ENCODE measurements around the gene ECE2.

DNA sequence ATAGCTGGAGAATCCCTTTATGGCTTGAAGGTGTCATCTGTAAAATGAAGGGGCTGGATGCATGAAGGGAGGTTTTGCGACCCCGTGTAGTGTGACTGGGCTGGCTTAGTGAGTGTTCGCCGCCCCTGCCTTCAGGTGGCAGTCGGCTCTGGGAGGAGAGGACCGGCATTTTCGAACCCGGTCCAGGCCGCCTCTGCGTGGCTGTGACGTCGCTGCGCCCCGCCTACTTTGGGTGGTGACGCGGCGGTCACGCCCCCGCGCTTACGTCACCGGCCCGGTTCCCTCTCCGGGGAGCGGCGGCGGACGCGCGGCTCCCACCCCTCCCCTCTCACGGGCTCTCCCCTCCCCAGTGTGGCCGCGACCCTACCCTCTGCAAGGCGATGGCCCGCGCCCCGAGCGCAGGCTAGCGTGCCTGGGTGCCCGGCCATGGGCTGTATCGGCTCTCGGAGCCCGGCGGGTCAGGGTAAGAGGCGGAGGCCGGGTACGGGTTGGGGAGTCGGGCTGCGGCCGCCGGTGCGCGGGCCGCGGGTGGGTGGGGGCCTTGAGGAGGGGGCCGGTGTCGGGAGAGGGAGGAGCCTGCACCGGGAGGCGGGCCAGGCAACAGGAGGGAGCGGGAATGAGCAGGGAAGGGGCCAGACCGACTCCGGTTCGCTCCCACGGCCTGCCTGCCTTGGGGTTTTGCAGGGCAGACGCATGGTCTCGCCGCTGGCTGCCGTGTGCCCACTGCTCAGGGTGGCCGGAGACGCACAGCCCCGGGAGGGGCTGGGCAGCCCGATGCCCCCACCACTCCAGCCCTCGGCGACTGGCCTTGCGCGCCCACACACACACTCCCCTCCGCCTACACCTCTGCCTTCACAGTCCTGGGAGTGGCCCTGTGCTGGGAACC lies 60.1 kb downstream of the ECE2 start:
- TF ChIP-seq POLR2AphosphoS5 (IDR thresholded peaks at IDR 0.05): peak in 2 of 3 donors; percentile 60 to 93
- TF ChIP-seq, protein P1, sequence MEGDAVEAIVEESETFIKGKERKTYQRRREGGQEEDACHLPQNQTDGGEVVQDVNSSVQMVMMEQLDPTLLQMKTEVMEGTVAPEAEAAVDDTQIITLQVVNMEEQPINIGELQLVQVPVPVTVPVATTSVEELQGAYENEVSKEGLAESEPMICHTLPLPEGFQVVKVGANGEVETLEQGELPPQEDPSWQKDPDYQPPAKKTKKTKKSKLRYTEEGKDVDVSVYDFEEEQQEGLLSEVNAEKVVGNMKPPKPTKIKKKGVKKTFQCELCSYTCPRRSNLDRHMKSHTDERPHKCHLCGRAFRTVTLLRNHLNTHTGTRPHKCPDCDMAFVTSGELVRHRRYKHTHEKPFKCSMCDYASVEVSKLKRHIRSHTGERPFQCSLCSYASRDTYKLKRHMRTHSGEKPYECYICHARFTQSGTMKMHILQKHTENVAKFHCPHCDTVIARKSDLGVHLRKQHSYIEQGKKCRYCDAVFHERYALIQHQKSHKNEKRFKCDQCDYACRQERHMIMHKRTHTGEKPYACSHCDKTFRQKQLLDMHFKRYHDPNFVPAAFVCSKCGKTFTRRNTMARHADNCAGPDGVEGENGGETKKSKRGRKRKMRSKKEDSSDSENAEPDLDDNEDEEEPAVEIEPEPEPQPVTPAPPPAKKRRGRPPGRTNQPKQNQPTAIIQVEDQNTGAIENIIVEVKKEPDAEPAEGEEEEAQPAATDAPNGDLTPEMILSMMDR (IDR thresholded peaks at IDR 0.05): no peak
- TF ChIP-seq POLR2A (IDR thresholded peaks at IDR 0.05): peak; percentile 55

All from breast epithelium (tissue), 3 donors.